ENCODE measurements around the gene SLC39A13.

Gene SLC39A13

GRCh38 chr11:47407746-47408590 lies at the start of gene SLC39A13:
SLC39A13 (plus strand) TSS chr11:47408590; CDS start chr11:47410095, 1,505 bp downstream.
- peak; percentile 99 for DNase-seq

GRCh38 chr11:47358731-47359051 lies 49.7 kb upstream of the SLC39A13 start:
- DNase-seq: no peak

GRCh38 chr11:47359162-47359561 lies 49.2 kb upstream of the SLC39A13 start:
- DNase-seq: no peak

GRCh38 chr11:47359586-47359985 lies 48.8 kb upstream of the SLC39A13 start:
- peak; percentile 59 for DNase-seq

GRCh38 chr11:47360341-47360740 lies 48.0 kb upstream of the SLC39A13 start:
- DNase-seq: no peak

- DNase-seq: no peak
These were observed 47.0 kb upstream of the SLC39A13 start for GRCh38 chr11:47361419-47361818.

GRCh38 chr11:47366020-47366490 lies 42.3 kb upstream of the SLC39A13 start:
- no peak for DNase-seq

- DNase-seq: no peak
These were observed 38.7 kb upstream of the SLC39A13 start for GRCh38 chr11:47369676-47370075.

GRCh38 chr11:47372422-47372821 lies 36.0 kb upstream of the SLC39A13 start:
- DNase-seq: no peak

GRCh38 chr11:47373876-47374719 lies 34.3 kb upstream of the SLC39A13 start:
- peak; percentile 89 for DNase-seq

- no peak for DNase-seq
These were observed 33.7 kb upstream of the SLC39A13 start for GRCh38 chr11:47374720-47375019.

- DNase-seq: peak; percentile 63
These were observed 33.4 kb upstream of the SLC39A13 start for GRCh38 chr11:47375020-47375419.

- DNase-seq: no peak
These were observed 32.8 kb upstream of the SLC39A13 start for GRCh38 chr11:47375546-47376085.

GRCh38 chr11:47376107-47376524 lies 32.3 kb upstream of the SLC39A13 start:
- DNase-seq: no peak

- DNase-seq: peak; percentile 89
These were observed 31.6 kb upstream of the SLC39A13 start for GRCh38 chr11:47376525-47377371.

GRCh38 chr11:47377571-47378009 lies 30.8 kb upstream of the SLC39A13 start:
- peak; percentile 58 for DNase-seq

GRCh38 chr11:47378010-47378835 lies 30.2 kb upstream of the SLC39A13 start, which contains the start of gene SPI1:
SPI1 (minus strand) TSS chr11:47378547; CDS start chr11:47378353, 194 bp downstream.
- peak; percentile 94 for DNase-seq

GRCh38 chr11:47378836-47379170 lies 29.6 kb upstream of the SLC39A13 start:
- no peak for DNase-seq

- no peak for DNase-seq
These were observed 29.1 kb upstream of the SLC39A13 start for GRCh38 chr11:47379317-47379716.

GRCh38 chr11:47380078-47380477 lies 28.3 kb upstream of the SLC39A13 start:
- no peak for DNase-seq

GRCh38 chr11:47383071-47383470 lies 25.3 kb upstream of the SLC39A13 start:
- DNase-seq: peak; percentile 56

- DNase-seq: no peak
These were observed 23.9 kb upstream of the SLC39A13 start for GRCh38 chr11:47384498-47384897.
